Gastroesophageal sphincter (tissue), 4 donors: Measurements from ENCODE around the gene TTC9C. TPM values are rescaled to one million over a fixed set of nuclear protein-coding genes. Genes with fewer than 3 reads are reported as not detected.

ENCODE experiments used
- ATAC-seq: fragments of 150-250 bp; one replicate; pipeline ENCODE4 v1.9.1; 2016; ENCODE audit warnings: mild to moderate bottlenecking, moderate library complexity
- H3K27ac ChIP-seq, 4 donors: fragments of 200-600 bp; sonication (generic) in 3 of 4; 1 replicate in 3 of 4; 2 replicates in 1 of 4; pipeline ENCODE4 v1.5.1; 2016 to 2019
- H3K27me3 ChIP-seq: fragments of 200-600 bp; sonication (generic); one replicate; pipeline ENCODE4 v1.5.1; 2019
- H3K36me3 ChIP-seq, 2 donors: fragments of 200-600 bp; sonication (generic); one replicate each; pipeline ENCODE4 v1.5.1; 2019; ENCODE audit warnings: control low read depth in 1 of 2
- H3K4me1 ChIP-seq, 3 donors: fragments of 200-600 bp; sonication (generic); 1 replicate in 2 of 3; 2 replicates in 1 of 3; pipeline ENCODE4 v1.5.1; 2016 to 2019; ENCODE audit warnings: control low read depth in 2 of 3
- H3K4me3 ChIP-seq, 2 donors: fragments of 200-600 bp; sonication (generic); one replicate each; pipeline ENCODE4 v1.5.1; 2019; ENCODE audit warnings: mild to moderate bottlenecking in 1 of 2, moderate library complexity in 1 of 2
- H3K9me3 ChIP-seq, 3 donors: fragments of 200-600 bp; sonication (generic); one replicate each; pipeline ENCODE4 v1.5.1; 2017 to 2019; ENCODE audit warnings: control low read depth in 2 of 3
- CTCF ChIP-seq, 4 experiments: fragments of 200-600 bp in 2 of 4; fragments of 450-650 bp in 2 of 4; sonication (generic) in 1 of 4; IDR thresholded peaks; one replicate each; pipeline ENCODE4 v1.5.1; 2017 to 2019; ENCODE audit warnings: antibody characterized with exemption in 4 of 4, mild to moderate bottlenecking in 2 of 4, moderate library complexity in 2 of 4
- EP300 ChIP-seq: sonication (generic); formaldehyde crosslinking; IDR thresholded peaks from one replicate; pipeline ENCODE4 v1.6.1; 2017; ENCODE audit warnings: antibody characterized with exemption, mild to moderate bottlenecking
- POLR2A ChIP-seq, 2 donors: fragments of 450-650 bp; IDR thresholded peaks; one replicate each; pipeline ENCODE4 v1.6.1; 2017; ENCODE audit warnings: antibody characterized with exemption in 2 of 2, mild to moderate bottlenecking in 2 of 2, moderate library complexity in 1 of 2
- POLR2AphosphoS5 ChIP-seq: sonication (generic); formaldehyde crosslinking; IDR thresholded peaks from one replicate; pipeline ENCODE4 v1.6.1; 2017; ENCODE audit warnings: antibody characterized with exemption
- WGBS, 2 donors: methylation state at CpG; one replicate each; pipeline ENCODE4 v1.1.5; 2018; ENCODE audit warnings: low coverage in 1 of 2; 5-methylcytosine and 5-hydroxymethylcytosine counted together
- total RNA-seq, 4 donors: library from RNA; depleted of rRNA; stranded (reverse); fragments of >200 nt; gene quantifications; one replicate each; pipeline ENCODE4 v1.1.0, GENCODE V29; 2016

The TTC9C gene
- total RNA-seq, 4 donors from 2014 or later: 12.5 to 20.5 (median 19.8) TPM

GRCh38 chr11:62777389-62777788, 49.1 kb downstream of the TTC9C start:
- Histone ChIP-seq H3K27ac (no peak overlapping the region), H3K9me3 (no peaks in the 10 kb centered on the region), H3K4me1 (peaks cover 0 to 13% (median 0%) of the 10 kb centered on the region in 3 donors), H3K36me3 (peaks cover 0 to 74% of the 10 kb centered on the region in 2 donors), H3K4me3 (no peak overlapping the region), H3K27me3 (no peaks in the 10 kb centered on the region)
- no peak for ATAC-seq
- 83 to 88% methylated on average over 2 of the region's 2 CpGs for WGBS, 2 donors
- TF ChIP-seq POLR2AphosphoS5 (no peak), CTCF (IDR thresholded peaks at IDR 0.05) (no peak), POLR2A (IDR thresholded peaks at IDR 0.05) (no peak), EP300 (no peak)

GRCh38 chr11:62778441-62778840, 50.2 kb downstream of the TTC9C start:
- no peak overlapping the region for H3K27ac ChIP-seq
- peaks cover 0 to 2% (median 0%) of the 10 kb centered on the region in 3 donors for H3K4me1 ChIP-seq
- no peaks in the 10 kb centered on the region for H3K27me3 ChIP-seq
- peak; percentile 25 for ATAC-seq
- no peaks in the 10 kb centered on the region for H3K9me3 ChIP-seq
- WGBS, 2 donors: 60% methylated on average over 1 of the region's 3 CpGs; no CpG with 5 or more reads in 1 of the 2 donors
- TF ChIP-seq EP300: no peak
- H3K4me3 ChIP-seq: no peak overlapping the region
- peaks cover 0 to 83% of the 10 kb centered on the region in 2 donors for H3K36me3 ChIP-seq

GRCh38 chr11:62782753-62783152, 54.5 kb downstream of the TTC9C start:
- no peak for ATAC-seq
- 90 to 93% methylated on average over 3 to 5 of the region's 7 CpGs for WGBS, 2 donors
- no peak overlapping the region for H3K4me3 ChIP-seq
- H3K4me1 ChIP-seq: peaks cover 2 to 15% (median 6%) of the 10 kb centered on the region in 3 donors
- peaks cover 0 to 63% of the 10 kb centered on the region in 2 donors for H3K36me3 ChIP-seq
- no peaks in the 10 kb centered on the region for H3K27me3 ChIP-seq
- no peak overlapping the region for H3K27ac ChIP-seq
- no peak for TF ChIP-seq CTCF (IDR thresholded peaks at IDR 0.05)
- TF ChIP-seq POLR2AphosphoS5: no peak
- no peak for TF ChIP-seq POLR2A (IDR thresholded peaks at IDR 0.05)
- TF ChIP-seq EP300: no peak
- no peaks in the 10 kb centered on the region for H3K9me3 ChIP-seq

GRCh38 chr11:62786318-62787004, 58.2 kb downstream of the TTC9C start:
- Histone ChIP-seq H3K27me3 (no peaks in the 10 kb centered on the region), H3K9me3 (no peaks in the 10 kb centered on the region), H3K27ac (peak overlapping the region; percentile 92 to 100 (median 96)), H3K36me3 (peaks cover 0 to 48% of the 10 kb centered on the region in 2 donors), H3K4me3 (peak overlapping the region; percentile 95 to 100), H3K4me1 (peaks cover 2 to 52% (median 24%) of the 10 kb centered on the region in 3 donors)
- 8% methylated on average over 2 of the region's 51 CpGs; no CpG with 5 or more reads in 1 of the 2 donors for WGBS, 2 donors
- ATAC-seq: peak; percentile 88
- peak; percentile 49 for TF ChIP-seq POLR2AphosphoS5
- TF ChIP-seq EP300: no peak
- peak; percentile 92 to 99 (median 97) for TF ChIP-seq CTCF (IDR thresholded peaks at IDR 0.05)
- no peak for TF ChIP-seq POLR2A (IDR thresholded peaks at IDR 0.05)

- no peaks in the 10 kb centered on the region for H3K9me3 ChIP-seq
- peak; percentile 96 to 97 for TF ChIP-seq POLR2A (IDR thresholded peaks at IDR 0.05)
- peak; percentile 98 for TF ChIP-seq POLR2AphosphoS5
- TF ChIP-seq EP300: no peak
- TF ChIP-seq CTCF (IDR thresholded peaks at IDR 0.05): peak in 3 of 4 experiments; percentile 45 to 70 (median 48)
- H3K4me3 ChIP-seq: peak within 1 kb of the TSS; percentile 95 to 100
- no peaks in the 10 kb centered on the region for H3K27me3 ChIP-seq
- peaks cover 0 to 43% of the 10 kb centered on the region in 2 donors for H3K36me3 ChIP-seq
- ATAC-seq: peak; percentile 94
- H3K4me1 ChIP-seq: peaks cover 3 to 57% (median 27%) of the 10 kb centered on the region in 3 donors
- WGBS, 2 donors: 0% methylated on average over 1 of the region's 88 CpGs; no CpG with 5 or more reads in 1 of the 2 donors
- H3K27ac ChIP-seq: peak within 1 kb of the TSS; percentile 92 to 100 (median 96)
These were observed 58.9 kb downstream of the TTC9C start, which contains the start of gene TMEM179B for GRCh38 chr11:62787005-62787759. TMEM179B (plus strand) TSS chr11:62787402; CDS start chr11:62787432, 30 bp downstream.
